ENCODE measurements around the gene HES1. TPM values are rescaled to one million over a fixed set of nuclear protein-coding genes. Genes with fewer than 3 reads are reported as not detected.

Gene HES1
- total RNA-seq, 1 donor from 2014 or later = 36.2 TPM

GRCh38 chr3:194162070-194162678 is 26.2 kb downstream of the HES1 start:
- DNase-seq (ENCODE audit: low read depth, low spot score) = no peak
- no peak for TF ChIP-seq CTCF (conservative IDR thresholded peaks at IDR 0.05)

GRCh38 chr3:194162817-194163584 is 27.1 kb downstream of the HES1 start:
- Mint-ChIP-seq H3K4me3 (no peak overlapping the region), H3K36me3 (ENCODE audit: low read depth) (no peaks in the 10 kb centered on the region)

More at GRCh38 chr3:194162070-194162678, 26.2 kb downstream of the HES1 start:
- no peak overlapping the region for H3K27ac Mint-ChIP-seq (ENCODE audit: unreplicated experiment)
- no peak overlapping the region for H3K4me3 Mint-ChIP-seq
- H3K36me3 Mint-ChIP-seq (ENCODE audit: low read depth) = no peaks in the 10 kb centered on the region
- H3K4me1 Mint-ChIP-seq = peaks cover 49% of the 10 kb centered on the region
- H3K9me3 Mint-ChIP-seq = no peaks in the 10 kb centered on the region
- peaks cover 23% of the 10 kb centered on the region for H3K27me3 Mint-ChIP-seq (ENCODE audit: low read depth)

GRCh38 chr3:194163697-194164096 is 27.7 kb downstream of the HES1 start:
- no peak for TF ChIP-seq CTCF (conservative IDR thresholded peaks at IDR 0.05)
- no peak overlapping the region for H3K27ac Mint-ChIP-seq (ENCODE audit: unreplicated experiment)
- no peak for DNase-seq (ENCODE audit: low read depth, low spot score)
- H3K4me1 Mint-ChIP-seq = peaks cover 64% of the 10 kb centered on the region
- H3K9me3 Mint-ChIP-seq = no peaks in the 10 kb centered on the region
- H3K36me3 Mint-ChIP-seq (ENCODE audit: low read depth) = no peaks in the 10 kb centered on the region
- H3K4me3 Mint-ChIP-seq = no peak overlapping the region
- peaks cover 21% of the 10 kb centered on the region for H3K27me3 Mint-ChIP-seq (ENCODE audit: low read depth)

More at GRCh38 chr3:194162817-194163584, 27.1 kb downstream of the HES1 start:
- no peak for TF ChIP-seq CTCF (conservative IDR thresholded peaks at IDR 0.05)
- Mint-ChIP-seq H3K4me1 (peaks cover 57% of the 10 kb centered on the region), H3K9me3 (no peaks in the 10 kb centered on the region), H3K27me3 (ENCODE audit: low read depth) (peaks cover 21% of the 10 kb centered on the region), H3K27ac (ENCODE audit: unreplicated experiment) (no peak overlapping the region)
- DNase-seq (ENCODE audit: low read depth, low spot score) = no peak

- peaks cover 21% of the 10 kb centered on the region for H3K27me3 Mint-ChIP-seq (ENCODE audit: low read depth)
- no peak for DNase-seq (ENCODE audit: low read depth, low spot score)
- no peaks in the 10 kb centered on the region for H3K36me3 Mint-ChIP-seq (ENCODE audit: low read depth)
- no peak for TF ChIP-seq CTCF (conservative IDR thresholded peaks at IDR 0.05)
- no peaks in the 10 kb centered on the region for H3K9me3 Mint-ChIP-seq
- peaks cover 76% of the 10 kb centered on the region for H3K4me1 Mint-ChIP-seq
- H3K27ac Mint-ChIP-seq (ENCODE audit: unreplicated experiment) = no peak overlapping the region
- H3K4me3 Mint-ChIP-seq = no peak overlapping the region
Measured at GRCh38 chr3:194164861-194165260, 28.9 kb downstream of the HES1 start.

GRCh38 chr3:194165271-194166018 is 29.5 kb downstream of the HES1 start:
- no peak for DNase-seq (ENCODE audit: low read depth, low spot score)
- peaks cover 78% of the 10 kb centered on the region for H3K4me1 Mint-ChIP-seq
- H3K4me3 Mint-ChIP-seq = no peak overlapping the region
- H3K9me3 Mint-ChIP-seq = no peaks in the 10 kb centered on the region
- no peak overlapping the region for H3K27ac Mint-ChIP-seq (ENCODE audit: unreplicated experiment)
- H3K36me3 Mint-ChIP-seq (ENCODE audit: low read depth) = no peaks in the 10 kb centered on the region
- no peak for TF ChIP-seq CTCF (conservative IDR thresholded peaks at IDR 0.05)
- H3K27me3 Mint-ChIP-seq (ENCODE audit: low read depth) = peaks cover 21% of the 10 kb centered on the region
